Subcutaneous adipose tissue (tissue), 4 donors: Measurements from ENCODE around the gene PDE8A. TPM values are rescaled to one million over a fixed set of nuclear protein-coding genes. Genes with fewer than 3 reads are reported as not detected.

Experiments
- total RNA-seq, 4 donors: library from RNA; depleted of rRNA; stranded (reverse); fragments of >200 nt; gene quantifications; one replicate each; pipeline ENCODE4 v1.1.0, GENCODE V29; 2016
- TF ChIP-seq, protein P1 (sequence below): fragments of 450-650 bp; IDR thresholded peaks from one replicate; pipeline ENCODE4 v1.5.1; 2016; ENCODE audit warnings: low read depth, mild to moderate bottlenecking, control low read depth, antibody characterized with exemption, moderate library complexity

The PDE8A gene
- total RNA-seq, 4 donors from 2014 or later = 55.3 to 129 (median 99.3) TPM

DNA sequence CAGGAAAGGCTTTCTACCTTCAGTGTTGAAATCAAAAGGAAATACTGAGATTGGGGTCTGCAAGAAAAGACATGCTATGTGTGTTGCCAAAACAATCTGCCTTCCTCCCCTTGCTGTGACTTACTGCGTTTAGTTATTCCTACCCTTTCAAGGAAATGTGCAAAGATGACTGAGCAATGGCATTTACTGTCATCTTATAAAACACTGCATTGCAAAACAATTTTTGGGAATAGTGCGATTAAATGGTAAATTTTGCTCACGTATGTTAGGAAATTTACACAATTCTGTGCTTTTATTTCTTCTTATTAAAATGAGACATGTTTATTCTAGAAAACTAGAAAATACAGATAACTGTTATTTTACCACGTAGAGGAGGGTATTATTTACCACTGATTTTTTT, 45.8 kb downstream of the PDE8A start:
- TF ChIP-seq, protein P1, sequence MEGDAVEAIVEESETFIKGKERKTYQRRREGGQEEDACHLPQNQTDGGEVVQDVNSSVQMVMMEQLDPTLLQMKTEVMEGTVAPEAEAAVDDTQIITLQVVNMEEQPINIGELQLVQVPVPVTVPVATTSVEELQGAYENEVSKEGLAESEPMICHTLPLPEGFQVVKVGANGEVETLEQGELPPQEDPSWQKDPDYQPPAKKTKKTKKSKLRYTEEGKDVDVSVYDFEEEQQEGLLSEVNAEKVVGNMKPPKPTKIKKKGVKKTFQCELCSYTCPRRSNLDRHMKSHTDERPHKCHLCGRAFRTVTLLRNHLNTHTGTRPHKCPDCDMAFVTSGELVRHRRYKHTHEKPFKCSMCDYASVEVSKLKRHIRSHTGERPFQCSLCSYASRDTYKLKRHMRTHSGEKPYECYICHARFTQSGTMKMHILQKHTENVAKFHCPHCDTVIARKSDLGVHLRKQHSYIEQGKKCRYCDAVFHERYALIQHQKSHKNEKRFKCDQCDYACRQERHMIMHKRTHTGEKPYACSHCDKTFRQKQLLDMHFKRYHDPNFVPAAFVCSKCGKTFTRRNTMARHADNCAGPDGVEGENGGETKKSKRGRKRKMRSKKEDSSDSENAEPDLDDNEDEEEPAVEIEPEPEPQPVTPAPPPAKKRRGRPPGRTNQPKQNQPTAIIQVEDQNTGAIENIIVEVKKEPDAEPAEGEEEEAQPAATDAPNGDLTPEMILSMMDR = no peak

DNA sequence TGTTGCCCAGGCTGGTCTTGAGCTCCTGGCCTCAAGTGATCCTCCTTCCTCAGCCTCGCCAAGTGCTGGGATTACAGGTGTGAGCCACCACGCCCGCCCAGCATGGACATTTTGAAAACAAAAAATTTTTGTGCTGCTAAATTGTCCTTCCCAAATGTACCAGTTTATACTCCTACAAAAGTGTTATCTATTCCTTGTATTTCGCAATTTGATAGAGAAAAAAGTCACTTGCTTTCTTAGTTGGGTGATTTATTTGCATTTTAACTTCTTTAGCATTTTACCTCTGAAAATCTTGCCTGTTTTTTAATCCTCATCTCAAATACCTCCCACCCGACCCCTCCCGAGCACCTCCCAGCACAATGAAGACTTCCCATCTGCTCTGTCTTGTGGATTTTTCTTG, 46.8 kb downstream of the PDE8A start:
- TF ChIP-seq, protein P1 = no peak

DNA sequence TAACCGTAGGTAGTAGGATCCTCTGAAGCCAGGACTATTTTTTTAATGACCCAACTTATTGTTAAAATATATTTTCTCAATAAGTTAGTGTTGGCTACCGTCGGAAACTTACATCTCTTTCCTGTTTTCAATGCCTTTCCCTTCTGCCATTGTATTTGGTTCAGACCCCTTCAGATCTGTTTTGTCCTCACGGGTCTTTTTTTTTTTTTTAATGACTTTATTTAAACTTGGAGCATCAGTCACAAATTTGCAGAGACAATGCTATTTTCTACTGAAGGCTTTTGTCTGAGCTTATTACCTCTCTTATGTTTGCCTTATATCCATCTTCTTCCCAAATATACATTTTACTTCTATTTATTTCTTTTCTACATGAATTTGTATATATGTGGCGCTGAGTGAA, 47.6 kb downstream of the PDE8A start:
- TF ChIP-seq, protein P1 = no peak

DNA sequence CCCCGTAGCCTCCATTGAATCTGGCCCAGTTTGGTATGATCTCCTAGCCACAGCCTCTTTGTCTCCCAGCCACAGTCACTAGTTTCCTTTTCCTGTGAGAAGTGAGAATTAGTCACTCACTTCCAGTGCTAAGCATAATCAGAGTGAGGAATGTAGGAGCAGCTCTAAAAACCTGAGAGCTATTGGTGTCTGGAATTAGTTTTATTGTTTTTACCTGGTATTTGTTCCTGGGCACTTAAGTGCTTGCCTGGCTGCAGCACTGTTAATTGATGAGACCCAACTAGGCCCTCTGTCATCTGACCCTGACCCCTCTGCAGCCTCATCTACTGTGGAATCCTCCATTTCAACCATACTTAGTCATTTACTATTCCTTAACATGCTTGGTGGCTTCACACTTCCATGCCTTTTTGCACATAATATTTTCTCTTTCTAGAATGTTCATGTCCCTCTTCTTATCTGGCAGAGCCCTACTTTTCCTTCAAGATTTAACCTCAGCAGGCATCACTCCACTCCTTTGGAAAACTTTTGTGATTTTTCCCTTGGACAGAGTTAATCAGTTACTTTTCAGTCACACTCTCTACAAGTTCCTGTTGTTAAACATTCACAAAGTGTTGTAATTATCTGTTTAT, 48.8 kb downstream of the PDE8A start:
- TF ChIP-seq, protein P1 = no peak

DNA sequence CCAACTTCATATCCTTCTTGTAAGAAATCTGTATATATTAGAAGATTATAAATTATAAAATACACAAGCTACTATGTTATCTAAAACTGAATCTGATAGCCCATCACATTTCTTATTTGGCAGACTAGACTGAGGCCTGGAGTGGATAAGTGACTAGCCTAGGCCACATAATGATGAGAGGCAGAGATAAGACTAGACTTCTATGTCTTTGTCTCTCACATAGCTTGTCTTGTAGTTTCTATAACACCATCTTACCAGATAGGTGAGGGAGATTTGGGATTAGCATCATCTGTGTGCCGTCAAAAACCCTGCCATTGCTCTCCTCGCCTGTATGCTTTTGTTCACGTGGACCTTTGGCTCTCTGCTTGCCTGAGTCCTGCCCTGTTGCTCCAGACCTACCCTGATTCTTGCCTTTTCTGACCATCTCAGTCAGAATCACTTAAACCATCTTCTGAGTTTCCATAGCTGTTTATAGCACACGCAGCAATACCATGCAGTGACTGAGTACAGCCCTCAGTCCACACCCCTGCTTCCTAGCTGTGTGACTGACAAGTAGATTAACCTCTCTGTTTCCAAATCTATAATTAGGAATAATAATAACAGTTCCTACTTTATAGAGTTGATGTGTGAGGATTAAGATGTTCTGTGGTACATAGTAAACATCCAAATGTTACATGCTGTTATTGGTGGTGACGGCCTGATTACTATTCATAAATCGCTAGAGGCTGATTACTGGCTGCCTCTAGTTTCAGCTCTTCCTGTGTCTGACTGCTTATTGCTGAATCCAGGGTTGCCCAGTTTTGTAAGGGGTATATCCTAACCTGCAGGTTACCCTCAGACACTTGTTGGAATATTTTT, 49.7 kb downstream of the PDE8A start:
- TF ChIP-seq, protein P1 = no peak

DNA sequence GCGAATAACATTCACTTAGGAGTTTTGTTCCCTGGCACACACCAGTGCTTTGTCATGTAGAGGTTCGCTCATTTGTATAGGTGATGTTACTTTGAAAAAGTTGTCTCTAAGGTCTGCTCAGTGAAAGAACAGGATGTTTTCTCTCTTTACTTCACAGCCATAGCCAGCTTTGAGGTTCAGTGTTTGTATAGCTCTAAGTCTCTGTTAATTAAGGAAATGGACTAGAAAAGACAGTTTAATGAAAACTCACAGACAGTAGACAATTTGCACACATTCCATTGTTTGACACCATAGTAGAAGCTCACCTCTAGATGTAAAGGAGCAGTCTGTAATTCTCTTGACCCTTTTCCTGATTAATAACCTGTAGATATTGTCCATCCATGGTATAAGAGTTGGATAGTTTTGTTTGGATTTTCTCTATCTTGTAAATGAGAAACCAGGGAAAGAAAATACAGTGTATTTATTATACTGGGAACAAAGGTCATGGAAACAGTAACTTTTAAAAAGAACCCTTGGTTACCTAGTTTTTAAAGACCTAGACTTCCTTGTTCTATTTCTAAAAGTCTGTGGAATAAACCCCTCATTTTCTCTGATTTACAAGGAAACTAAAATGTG, 50.4 kb downstream of the PDE8A start:
- TF ChIP-seq, protein P1 = no peak

DNA sequence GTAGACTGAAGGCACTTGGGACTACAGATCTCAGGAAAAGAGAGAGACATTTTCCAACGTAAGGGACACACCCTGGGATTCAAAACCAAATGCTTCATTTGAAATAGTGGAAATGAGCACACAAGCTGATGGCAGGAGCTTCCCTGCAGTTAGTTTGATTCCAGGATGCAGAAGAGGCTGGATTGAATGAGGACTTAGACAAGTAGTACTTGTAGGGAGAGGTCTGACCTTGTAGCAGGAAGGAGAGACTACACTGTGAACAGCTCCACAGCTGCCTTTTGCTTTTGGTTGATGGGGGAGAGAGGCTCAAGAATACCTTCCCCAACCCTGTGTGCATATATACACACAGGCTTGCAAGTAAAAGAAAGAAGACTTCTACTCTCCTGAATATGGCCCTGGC, 51.5 kb downstream of the PDE8A start:
- TF ChIP-seq, protein P1 = no peak
